Epithelial cell of esophagus (primary cell): ENCODE measurements around the gene SKIDA1.

Source experiments
- DNase-seq: peaks from one replicate; pipeline ENCODE4 v3.0.0; 2010; ENCODE audit warnings: low read depth
- H3K4me3 ChIP-seq: 2 replicates; pipeline ENCODE4 v1.5.1; 2011; ENCODE audit warnings: mild to moderate bottlenecking, low read length, control low read depth
- TF ChIP-seq, protein P1 (sequence below): IDR thresholded peaks from 2 replicates; pipeline ENCODE4 v1.5.1; 2011; ENCODE audit warnings: low read depth, mild to moderate bottlenecking, low read length, control low read depth, inconsistent platforms; ENCODE audit not compliant: insufficient read depth; ENCODE audit errors: missing control alignments

Gene SKIDA1

DNA sequence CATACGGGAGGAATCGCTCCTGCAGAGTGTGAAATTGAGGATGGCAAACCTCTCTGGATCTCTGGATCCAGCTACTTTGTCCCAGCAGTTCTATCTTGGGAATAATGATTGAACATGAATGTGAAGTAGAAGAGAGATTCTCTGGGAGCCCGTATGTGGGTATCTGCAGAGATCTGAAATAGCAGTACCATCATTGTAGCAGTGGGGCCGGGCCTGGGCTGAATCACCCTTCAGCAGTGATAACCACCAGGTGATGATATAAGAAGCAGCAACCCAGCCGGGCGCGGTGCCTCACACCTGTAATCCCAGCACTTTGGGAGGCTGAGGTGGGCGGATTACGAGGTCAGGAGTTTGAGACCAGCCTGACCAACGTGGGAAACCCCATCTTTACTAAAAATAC, 51.9 kb downstream of the SKIDA1 start:
- no peak overlapping the region for H3K4me3 ChIP-seq
- DNase-seq, result no peak
- TF ChIP-seq, protein P1, sequence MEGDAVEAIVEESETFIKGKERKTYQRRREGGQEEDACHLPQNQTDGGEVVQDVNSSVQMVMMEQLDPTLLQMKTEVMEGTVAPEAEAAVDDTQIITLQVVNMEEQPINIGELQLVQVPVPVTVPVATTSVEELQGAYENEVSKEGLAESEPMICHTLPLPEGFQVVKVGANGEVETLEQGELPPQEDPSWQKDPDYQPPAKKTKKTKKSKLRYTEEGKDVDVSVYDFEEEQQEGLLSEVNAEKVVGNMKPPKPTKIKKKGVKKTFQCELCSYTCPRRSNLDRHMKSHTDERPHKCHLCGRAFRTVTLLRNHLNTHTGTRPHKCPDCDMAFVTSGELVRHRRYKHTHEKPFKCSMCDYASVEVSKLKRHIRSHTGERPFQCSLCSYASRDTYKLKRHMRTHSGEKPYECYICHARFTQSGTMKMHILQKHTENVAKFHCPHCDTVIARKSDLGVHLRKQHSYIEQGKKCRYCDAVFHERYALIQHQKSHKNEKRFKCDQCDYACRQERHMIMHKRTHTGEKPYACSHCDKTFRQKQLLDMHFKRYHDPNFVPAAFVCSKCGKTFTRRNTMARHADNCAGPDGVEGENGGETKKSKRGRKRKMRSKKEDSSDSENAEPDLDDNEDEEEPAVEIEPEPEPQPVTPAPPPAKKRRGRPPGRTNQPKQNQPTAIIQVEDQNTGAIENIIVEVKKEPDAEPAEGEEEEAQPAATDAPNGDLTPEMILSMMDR, result no peak

- TF ChIP-seq, protein P1, result no peak
- no peak for DNase-seq
- no peak overlapping the region for H3K4me3 ChIP-seq
Measured at GRCh38 chr10:21473135-21473534, 52.3 kb downstream of the SKIDA1 start.

DNA sequence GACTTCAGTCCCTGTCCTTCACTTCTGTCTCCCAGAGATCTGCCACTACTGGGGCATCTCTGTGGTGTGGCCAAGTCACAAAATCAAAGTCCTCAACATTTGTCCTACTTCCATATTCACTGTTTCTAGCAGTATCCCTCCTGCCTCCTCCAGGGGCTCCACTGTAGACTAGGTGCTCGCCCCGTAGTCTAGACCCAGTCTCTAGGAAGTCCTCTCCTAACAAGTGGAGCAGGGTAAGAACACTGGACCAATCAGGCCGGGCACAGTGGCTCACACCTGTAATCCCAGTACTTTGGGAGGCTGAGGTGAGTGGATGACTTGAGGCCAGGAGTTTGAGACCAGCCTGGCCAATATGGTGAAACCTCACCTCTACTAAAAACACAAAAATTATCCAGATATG, 57.4 kb downstream of the SKIDA1 start:
- DNase-seq, result no peak
- TF ChIP-seq, protein P1, result no peak
- no peak overlapping the region for H3K4me3 ChIP-seq

DNA sequence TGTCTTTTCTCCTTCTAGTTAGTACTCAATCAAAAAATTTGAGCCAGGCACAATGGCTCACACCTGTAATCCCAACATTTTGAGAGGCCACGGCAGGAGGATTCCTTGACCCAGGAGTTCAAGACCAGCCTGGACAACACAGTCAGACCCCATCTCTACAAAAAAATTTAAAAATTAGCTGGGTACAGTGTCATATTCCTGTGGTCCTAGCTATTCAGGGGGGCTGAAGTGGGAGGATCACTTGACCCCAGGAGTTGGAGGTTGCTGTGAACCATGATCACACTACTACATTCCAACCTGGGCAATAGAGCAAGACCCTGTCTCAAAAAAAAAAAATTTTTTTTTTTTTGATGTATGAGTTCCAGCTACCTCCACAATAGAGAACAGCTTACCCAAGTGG, 57.8 kb downstream of the SKIDA1 start:
- TF ChIP-seq, protein P1, result no peak
- DNase-seq, result no peak
- H3K4me3 ChIP-seq, result no peak overlapping the region

DNA sequence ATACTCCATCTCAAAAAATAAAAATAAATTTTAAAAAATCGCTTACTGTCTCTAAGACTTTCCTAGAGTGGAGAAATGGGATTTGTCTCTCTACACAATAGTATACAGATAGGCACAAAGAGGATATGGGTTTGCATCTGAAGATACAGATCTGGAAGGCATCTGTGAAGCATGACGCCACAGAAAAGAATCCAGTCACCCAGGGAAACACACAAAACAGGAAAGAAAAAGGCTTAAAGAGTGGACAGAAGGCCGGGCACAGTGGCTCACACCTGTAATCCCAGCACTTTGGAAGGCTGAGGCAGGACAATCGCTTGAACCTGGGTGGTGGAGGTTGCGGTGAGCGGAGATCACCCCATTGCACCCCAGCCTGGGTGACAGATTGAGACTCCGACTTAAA, 61.3 kb downstream of the SKIDA1 start:
- TF ChIP-seq, protein P1, result no peak
- no peak overlapping the region for H3K4me3 ChIP-seq
- DNase-seq, result no peak
